HG03520 (cell line): ENCODE data around the gene NPRL2.

ENCODE experiments used
- ATAC-seq: cut with Tn5 transposase; IDR thresholded peaks from one replicate; pipeline ENCODE4 v1.9.1; 2021; ENCODE audit warnings: mild to moderate bottlenecking, moderate library complexity; ENCODE audit not compliant: unreplicated experiment

Gene NPRL2

DNA sequence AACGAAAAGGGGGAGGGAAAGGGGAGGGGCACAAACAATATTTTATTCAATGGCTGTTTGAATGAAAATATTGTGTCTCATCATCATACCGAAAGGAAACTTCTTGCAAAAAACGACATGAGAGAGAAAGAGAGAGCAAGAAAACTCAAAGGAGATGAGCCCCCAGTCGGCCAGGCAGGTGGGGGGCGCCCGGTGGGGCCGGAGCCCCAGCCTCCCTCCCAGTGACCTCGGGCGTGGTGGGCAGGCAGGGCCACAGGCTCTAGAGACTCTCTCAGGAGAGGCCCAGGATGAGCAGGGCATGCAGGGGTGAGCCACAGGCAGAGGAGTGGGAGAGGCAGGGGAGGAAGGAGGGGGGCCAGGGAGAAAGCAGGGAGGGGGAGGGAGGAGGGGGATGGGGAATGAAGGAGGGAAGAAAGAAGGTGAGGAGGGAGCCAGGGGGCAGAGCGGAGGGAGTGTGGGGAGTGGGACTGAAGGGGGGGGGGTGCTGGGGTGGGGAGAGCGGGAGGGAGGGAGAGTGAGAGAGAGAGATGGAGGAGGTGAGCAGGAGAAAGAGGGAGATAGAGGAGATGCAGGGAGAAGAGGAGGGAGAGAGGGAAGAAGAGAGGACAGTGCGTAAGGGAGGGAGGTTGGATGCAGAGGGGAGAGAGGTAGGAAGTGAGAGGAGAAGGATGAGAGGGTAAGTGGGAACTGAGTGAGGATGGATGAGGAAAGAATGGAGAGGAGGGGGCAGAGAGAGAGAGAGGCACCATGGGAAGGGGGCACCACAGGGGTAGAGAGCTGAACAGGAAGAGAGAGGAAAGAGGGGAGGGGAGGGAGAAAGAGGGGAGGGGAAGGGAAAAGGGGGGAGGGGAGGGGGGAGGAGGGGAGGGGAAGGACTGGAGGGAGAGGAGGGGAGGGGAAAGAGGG is 22.8 kb upstream of the NPRL2 start:
- ATAC-seq: no peak

DNA sequence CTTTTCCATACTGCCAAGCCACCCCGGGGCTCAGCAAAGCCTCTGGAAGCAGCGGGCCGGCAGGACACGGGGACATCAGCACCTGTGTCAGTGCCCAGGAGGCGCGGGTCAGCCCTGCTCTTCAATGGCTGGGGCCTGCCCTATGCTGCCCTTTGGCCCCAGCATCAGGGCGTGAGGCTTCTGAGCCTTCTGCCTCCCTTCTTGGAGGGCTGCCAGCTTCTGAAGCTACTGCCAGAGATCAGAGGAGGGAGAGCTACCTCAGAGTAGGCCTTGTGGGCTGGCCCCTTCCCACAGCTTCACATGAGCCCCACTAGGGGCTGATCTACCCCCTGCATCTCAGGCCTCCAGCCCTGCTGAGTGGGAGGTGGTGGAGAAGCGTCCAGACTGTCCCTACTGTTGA is 21.8 kb upstream of the NPRL2 start:
- no peak for ATAC-seq

DNA sequence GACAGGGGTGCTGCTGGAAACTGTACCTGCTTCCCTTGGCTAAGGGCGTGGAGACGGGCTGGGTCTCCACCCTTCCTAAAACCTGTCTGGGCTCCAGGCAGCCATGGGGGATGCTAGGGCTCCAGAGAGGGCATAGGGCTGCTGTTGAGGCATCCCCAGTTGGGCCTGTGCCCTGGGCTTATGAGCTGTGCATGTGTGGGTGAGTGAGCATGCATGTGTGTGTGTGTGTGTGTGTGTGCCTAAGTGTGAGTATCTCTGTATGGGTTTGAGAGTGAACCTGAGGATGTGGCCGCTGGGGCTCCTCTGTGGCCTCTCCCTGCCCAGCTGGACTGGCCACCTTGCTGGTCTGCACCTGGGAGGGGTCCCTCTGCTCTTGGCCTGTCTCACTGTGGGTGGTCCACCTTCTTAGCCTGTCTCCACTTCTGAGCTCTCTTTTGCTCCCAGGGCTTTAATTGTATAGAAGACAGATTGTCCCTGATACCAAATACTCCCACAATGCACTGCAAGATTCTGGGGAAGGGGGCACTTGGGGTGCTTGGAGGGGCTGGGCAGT is 20.6 kb upstream of the NPRL2 start:
- ATAC-seq: no peak

DNA sequence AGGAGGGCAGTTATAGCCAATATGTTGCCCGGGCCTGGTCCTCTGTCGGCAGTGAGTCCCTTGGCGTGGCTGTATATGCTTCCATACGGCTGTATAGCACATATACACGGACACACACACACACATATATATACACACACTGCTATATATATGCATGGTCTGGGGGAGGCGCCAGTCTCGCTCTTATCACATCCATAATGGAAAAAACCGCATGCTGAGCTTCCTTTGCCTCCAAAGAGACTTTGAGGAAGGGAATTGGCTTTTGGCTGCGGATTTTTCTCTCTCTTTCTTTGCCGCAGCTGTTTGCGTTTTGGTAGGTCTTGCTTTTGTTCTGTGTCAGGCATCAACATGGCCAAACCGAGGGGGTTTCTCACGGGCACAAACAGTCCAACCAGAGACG is 20.0 kb upstream of the NPRL2 start:
- ATAC-seq: no peak

DNA sequence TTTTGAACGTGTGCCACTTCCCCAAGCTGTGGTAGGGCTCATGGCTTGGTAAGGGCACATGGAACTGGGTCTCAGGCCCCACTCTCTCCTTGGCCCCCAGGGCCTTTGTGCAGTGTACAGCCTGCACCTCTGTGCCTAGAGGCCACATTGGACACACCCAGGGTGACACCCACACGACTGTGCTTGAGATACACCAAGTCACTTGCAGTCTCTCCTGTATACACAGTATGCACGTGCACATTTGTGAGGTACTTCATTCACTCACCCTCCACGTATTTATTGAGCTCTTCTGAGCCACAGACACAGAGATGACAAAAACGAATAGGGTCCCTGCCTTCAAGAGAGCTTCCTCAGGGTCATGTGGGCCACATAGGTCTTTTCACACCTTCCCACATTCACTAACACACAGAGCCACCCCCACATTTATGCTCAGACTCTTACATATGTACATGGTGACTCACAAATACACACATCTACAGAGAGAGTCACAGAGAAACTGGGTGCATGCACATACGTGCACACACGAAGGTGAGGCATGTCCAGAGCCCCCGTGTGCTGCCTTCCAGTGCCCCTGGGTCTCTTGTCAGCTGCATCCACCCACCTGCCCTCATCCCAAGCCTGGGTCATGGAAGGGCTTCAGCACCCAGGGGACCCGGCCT is 18.6 kb upstream of the NPRL2 start:
- ATAC-seq: no peak

DNA sequence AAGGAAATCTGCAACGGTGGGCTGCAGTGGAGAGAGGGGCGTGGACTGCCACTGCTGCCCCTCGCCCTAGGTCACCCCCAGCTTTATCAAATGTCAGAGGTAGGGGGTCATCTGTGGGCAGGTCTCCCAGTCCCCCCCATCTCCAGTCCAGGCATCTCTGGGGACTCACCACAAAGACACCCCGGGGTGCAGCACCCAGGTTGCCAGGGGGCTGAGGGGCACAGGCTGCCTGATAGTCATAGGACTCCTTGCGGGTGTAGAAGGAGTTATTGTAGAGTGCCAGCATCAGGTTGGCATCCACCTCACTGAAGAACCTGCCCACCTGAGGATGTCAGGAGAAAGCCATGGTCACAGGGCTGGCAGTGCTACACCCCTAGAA is 15.3 kb upstream of the NPRL2 start:
- ATAC-seq: no peak

DNA sequence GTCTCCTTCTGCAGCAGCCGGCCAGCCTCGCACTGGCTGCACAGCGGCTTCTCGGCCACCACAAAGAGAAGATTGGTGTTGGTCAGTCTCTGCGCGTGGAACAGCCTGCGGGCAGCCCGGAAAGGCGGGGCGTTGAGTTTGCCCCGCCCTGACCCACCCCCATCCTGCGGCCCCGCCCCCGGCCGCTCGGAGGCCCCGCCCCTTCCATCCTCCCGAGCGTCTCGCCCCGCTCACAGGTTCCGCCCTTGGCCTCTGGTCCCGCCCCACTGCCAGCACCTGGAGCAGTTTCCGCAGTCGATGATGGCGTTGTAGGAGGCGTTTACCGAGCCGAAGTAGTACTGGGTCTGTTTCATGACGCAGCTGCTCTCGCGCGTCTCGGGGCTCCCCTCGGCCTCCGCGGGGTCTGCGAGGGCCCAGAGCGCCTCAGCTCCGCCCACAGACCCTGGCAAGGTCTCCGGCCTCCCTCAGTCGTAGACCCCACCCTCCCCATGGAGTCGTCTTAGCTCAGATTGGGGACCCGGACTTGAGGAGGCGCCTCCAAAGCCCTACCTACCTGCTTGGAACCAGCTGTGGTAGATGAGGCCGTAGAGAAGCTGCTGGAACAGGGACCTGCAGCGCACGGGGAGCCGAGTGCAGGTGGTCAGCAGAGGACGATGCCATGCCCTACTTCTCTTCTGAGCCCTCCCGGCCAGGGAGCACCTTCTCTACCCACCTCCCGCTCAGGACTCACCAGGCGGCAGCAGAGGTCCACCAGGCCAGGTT is 14.7 kb upstream of the NPRL2 start:
- ATAC-seq: peak; percentile 85

DNA sequence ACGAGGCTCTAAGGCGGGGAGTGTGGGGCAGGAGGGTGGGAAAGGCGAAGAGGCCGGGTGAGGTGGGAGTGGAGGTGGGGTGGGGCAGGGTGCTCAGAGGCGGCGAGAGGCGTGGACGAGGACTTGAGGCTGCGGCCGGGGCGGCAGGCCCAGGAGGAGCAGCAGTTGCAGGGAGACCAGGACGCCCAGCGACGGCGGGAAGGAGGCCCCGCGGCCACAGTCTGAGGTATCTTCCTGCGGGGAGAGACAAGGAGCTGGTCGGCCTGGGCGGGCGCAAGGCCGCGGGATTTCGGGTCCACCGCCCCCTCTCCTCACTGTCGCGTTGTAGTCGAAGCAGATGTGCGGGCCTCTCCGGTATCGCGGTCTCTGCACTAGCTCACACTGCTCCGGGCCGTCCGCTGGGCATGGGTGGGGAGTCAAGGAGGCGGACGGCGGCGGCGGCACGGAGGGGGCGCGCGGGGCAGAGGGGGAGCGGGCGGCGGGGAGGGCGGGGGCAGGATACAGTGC is 14.1 kb upstream of the NPRL2 start:
- ATAC-seq: no peak

DNA sequence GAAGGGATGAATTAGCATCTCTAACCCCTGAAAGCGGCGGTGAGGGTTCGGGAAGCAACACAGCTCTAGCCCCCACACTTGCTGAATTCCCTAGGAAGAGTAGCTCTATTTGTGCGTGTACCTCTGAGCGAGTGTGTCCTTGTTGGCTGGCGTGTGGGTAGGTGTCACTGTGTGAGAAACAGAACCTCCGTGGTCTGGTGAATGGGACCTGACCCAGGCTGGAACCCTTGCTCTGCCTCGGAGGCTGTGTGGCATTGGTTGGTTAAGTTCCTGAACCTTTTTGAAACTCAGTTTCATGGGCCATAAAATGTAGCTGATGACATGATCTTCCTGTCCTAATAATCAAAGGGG is 9.2 kb upstream of the NPRL2 start:
- ATAC-seq: peak; percentile 6

DNA sequence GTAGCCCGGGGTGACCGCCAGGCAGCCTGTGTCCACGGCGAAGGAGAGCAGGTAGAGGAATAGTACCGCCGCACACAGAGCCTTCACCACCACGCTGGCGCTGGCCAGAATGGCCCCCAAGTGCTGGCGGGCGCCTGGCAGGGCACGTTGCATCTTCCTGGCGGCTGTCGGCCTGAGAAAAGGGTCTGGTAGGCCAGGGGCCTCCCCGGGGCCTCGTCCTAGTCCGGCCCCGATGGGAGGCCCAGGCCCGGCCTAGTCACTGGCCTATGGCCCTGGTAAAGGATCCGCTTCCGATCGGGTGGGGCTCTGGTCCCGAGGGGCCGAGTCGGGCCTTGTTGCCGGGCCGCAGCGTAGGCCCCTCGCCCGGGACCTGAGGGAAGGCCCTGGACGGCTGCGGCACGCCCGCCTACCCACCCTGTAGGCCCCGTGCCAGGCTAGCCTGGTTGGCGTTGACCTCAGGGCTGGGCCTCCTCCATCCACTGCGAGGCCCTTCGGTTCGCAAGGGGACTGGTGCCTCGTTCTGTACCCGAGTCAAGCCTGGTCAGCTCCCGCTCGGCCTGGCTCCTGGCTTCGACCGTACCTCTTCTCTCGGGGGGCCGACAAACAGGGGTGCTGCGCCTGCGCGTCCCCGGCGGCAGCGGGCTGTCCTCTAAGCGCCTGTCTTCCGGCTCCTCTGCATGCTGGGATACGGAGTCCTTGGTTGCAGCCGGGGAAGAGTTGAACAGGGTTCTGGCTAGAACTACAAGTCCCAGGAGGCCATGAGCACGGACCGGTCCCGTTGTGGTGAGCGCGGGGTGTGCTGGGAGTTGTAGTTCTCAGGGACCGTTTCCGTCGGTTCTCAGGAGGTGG is 8.6 kb upstream of the NPRL2 start, which contains the start of gene TMEM115:
Gene TMEM115, minus strand, starts transcription at position 611 of the 849 bp plus-strand sequence. Its CDS starts 458 bp downstream, at position 153.
- ATAC-seq: peak; percentile 97

DNA sequence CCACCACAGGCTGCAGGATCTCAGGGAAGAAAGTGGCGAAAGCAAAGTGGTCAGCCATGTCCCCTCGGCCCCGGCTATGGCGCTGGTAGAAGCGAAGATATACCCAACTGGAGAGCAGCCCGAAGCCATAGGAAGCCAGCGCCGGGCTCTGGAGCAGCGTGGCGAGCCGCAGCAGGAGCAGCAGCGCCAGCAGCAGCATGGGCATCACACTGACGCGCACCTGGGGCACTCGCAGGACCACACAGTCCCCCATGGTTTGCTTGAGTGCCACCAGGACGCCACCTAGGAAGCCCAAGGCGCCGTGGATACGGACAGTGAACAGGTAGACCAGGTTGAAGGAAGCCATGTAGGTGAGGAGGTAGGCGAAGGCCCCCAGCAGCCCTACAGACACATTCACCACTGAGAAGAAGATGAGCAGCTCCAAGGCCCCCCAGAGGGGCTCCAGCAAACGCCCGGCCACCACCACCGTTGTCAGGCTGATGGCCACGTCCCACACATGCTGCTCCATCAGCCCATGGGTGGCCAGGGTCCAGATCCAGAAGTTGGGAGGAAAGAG is 7.9 kb upstream of the NPRL2 start:
- no peak for ATAC-seq

DNA sequence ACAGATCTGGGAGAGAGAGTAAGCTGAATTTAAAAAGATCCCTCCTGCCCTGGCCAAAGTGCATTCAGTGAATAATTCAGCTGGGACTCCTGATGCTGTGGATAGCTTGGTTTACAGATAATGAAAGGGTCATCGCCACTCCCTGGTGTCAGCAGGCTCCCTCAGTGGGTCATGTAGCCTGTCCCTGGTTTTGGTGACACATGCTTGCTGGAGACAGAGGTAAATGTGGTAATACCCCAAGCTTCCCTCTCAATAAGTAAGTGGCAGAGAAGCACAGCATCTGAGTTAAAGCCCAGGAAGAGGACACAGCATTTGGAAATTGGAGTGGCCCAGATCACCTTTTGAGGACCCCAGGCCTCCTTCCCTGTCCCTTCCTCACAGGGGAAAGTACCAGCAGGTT is 6.9 kb upstream of the NPRL2 start:
- ATAC-seq: no peak

DNA sequence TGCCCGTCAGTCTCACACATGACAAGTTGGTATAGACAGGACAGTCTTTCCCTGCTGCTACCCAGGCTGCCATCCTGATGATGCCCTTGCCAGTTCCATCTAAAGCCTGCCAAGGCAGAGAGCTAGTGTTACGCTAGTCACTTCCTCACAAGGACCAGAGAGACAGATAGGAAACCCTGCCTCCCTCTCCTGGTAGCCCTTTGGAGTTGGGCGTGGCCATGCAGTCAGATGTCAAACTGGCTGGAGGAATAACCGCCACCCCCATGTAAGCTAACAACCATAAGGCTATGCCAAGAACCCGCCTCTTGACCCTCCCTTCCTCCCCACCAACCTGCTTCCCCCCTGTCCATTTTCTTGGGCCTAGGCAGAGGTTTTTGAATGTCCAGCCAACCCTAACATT is 6.0 kb upstream of the NPRL2 start:
- no peak for ATAC-seq

DNA sequence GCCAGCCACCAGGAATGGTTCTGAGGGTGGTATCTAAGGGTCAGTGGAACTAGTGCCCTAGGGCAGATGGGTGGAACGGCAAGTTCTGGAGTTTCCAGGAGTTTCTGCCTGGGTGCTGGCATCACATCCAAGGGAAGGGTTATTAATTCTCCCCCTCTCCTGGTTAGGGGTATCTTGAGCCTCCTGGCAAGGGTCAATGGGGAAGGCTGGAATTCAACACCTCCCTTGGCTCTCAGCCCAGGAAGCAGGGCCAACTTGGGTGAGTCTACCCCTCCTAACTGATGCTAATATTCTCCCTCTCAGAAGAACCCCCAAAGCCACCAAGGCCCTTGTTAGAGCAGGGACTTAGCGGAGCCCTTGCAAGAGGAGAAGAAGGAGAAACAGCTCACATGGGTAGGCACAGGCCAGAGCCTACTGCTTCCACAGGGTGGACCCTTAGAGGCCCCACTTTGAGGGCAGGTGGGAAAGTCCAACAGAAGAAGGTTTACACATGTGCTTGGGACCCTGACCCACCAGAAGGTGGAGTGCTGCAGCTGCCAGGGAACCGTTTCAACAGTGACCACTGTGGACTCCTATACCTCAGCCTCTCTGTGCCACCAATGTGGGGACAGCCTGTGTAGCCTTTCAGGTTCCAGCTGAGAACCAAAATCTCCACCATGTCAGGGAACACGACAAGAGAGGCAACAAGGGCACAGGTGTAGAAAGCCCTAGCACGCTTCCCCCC is 5.4 kb upstream of the NPRL2 start:
- ATAC-seq: no peak

DNA sequence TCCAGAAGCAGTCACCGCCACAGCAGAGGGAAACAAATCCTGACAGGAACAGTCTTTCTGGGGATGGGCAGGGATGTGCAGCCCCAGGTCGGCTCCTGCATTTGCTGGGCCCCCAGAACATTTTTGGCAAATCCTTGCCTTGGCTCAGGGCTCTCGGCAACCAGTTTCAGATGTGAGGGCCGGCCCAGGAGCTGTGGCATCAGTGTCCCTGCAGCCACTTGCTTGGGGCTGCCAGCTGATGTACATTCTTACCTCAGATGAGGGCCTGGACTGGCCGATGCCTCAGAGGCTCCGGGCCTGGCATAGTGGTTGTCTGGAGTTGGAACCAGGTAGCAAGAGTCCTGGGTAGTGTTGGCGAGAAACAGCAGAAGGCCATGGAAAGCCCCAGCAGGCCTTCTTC is 4.3 kb upstream of the NPRL2 start:
- ATAC-seq: no peak

DNA sequence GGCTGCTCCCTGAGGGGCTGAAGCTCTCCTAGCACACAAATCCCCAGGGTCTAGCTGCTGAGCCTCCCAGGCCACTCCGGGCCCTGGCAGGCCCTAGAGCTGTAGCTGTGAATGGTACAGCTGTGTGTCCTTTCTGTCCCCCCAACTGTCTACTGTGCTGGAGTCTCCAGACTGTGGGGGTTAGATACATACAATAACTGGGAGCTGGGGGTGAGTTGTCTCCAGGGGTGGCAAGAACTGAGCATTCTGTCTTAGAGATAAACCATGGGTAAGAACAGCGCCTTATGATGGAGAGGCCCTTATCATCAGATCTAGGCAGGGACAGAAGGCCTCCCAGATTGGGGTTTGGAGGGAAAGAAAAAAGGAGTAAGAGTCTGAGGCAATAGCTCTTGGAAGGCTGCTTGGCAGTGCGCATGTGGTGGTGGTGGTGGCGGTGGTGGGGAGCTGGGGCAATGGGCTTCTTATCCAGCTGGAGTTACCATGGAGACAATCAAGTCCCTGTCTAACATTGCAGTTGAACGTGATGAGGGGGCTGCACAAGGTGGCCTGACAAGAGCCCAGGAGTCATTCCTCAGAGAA is 3.7 kb upstream of the NPRL2 start:
- ATAC-seq: no peak

DNA sequence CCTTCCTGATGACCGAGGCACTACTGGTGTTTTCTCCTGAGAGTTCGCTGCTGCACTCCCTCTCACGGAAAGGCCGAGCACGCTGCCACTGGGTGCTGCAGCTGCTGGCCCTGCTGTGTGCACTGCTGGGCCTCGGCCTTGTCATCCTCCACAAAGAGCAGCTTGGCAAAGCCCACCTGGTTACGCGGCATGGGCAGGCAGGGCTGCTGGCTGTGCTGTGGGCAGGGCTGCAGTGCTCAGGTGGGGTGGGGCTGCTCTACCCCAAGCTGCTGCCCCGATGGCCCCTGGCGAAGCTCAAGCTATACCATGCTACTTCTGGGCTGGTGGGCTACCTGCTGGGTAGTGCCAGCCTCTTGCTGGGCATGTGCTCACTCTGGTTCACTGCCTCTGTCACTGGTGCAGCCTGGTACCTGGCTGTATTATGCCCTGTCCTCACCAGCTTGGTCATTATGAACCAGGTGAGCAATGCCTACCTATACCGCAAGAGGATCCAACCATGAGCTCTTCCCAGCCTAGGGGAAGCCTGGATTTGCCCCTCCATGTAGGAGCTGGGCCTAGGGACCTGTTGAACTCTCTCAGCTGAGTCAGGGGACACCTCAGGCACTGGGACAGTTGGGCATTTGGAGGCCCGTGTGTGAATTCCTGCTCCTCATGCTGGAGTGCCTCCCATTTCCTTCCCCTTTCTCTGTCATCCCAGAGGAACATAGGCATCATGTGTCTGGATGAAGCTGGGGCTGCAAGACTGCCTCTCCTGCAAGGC is 2.9 kb upstream of the NPRL2 start:
- no peak for ATAC-seq

DNA sequence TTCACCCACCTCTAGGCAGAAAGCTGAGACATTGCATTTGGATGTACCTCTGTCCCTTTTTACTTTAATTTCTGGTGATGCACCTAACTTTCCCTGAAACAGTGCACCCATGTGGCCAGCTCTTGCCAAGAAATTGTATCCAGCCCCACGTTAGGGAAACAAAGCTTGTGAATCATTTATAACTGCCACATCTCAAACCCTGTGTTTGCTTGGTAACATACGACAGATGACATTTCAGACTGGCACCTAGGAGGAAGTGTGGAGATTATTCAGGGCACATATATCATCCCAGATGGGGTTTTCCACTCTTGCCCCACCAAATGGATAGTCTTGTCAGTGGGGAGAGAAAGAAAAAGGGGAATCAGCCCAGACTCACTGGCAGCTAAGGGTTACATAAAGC is 2.2 kb upstream of the NPRL2 start:
- no peak for ATAC-seq
